ENCODE measurements around the gene SOAT2. TPM values are rescaled to one million over a fixed set of nuclear protein-coding genes. Genes with fewer than 3 reads are reported as not detected.

The SOAT2 gene
- total RNA-seq, 1 experiment from 2014 or later, result not detected

DNA sequence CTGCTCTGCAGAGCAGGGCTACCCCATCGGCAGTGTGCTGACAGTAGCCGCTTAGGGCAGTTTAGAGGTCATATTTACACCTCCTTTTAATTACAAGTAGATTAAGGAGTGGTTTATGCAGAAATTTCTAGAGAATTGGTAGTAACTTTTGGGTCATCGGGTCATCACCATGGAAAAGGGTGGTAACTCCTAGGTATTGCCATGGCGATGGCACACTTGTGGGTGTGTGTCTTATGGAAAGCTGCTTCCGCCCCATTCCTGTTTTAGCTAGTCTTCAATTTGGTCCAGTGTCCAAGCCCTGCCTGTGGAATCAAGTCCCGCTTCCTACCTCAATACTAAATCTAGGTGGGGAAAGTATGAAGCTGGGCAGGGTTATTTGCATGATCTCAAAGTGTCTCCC is 47.8 kb downstream of the SOAT2 start:
- Mint-ChIP-seq H3K36me3 (ENCODE audit: insufficient read depth, unreplicated experiment) (no peaks in the 10 kb centered on the region), H3K4me1 (ENCODE audit: low read depth, unreplicated experiment) (no peaks in the 10 kb centered on the region), H3K27ac (ENCODE audit: unreplicated experiment) (no peak overlapping the region), H3K4me3 (ENCODE audit: low read depth, unreplicated experiment) (no peak overlapping the region), H3K27me3 (ENCODE audit: unreplicated experiment) (no peaks in the 10 kb centered on the region), H3K9me3 (ENCODE audit: low read depth, unreplicated experiment) (no peaks in the 10 kb centered on the region)
- TF ChIP-seq, protein P1, sequence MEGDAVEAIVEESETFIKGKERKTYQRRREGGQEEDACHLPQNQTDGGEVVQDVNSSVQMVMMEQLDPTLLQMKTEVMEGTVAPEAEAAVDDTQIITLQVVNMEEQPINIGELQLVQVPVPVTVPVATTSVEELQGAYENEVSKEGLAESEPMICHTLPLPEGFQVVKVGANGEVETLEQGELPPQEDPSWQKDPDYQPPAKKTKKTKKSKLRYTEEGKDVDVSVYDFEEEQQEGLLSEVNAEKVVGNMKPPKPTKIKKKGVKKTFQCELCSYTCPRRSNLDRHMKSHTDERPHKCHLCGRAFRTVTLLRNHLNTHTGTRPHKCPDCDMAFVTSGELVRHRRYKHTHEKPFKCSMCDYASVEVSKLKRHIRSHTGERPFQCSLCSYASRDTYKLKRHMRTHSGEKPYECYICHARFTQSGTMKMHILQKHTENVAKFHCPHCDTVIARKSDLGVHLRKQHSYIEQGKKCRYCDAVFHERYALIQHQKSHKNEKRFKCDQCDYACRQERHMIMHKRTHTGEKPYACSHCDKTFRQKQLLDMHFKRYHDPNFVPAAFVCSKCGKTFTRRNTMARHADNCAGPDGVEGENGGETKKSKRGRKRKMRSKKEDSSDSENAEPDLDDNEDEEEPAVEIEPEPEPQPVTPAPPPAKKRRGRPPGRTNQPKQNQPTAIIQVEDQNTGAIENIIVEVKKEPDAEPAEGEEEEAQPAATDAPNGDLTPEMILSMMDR (IDR thresholded peaks at IDR 0.05; ENCODE audit: unreplicated experiment), result no peak
- CTCF ChIA-PET, result no interaction called here
- DNase-seq, result no peak
- BruUV-seq (replicated peaks), result no TSS peak
- intact Hi-C loops (cut with micrococcal nuclease; ENCODE audit: unreplicated experiment), result no loop called here

DNA sequence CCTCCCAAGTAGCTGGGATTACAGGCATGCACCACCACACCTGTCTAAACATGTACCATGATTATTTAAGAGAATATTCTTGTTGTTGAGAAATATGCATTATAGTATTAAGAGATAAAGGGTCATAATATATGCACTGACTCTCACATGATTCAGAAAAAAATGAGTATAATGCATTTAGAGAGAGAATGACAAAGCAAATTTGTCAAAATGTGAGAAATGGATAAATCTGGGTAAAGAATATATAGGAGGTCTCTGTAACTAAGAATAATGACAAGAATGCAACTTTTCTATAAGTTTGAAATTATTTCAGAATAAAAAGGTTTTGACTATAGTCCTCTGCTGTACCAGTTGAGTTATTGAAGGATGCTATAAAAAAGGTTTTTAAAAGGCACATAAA is 49.1 kb downstream of the SOAT2 start:
- BruUV-seq (replicated peaks), result no TSS peak
- CTCF ChIA-PET, result no interaction called here
- no peaks in the 10 kb centered on the region for H3K9me3 Mint-ChIP-seq (ENCODE audit: low read depth, unreplicated experiment)

DNA sequence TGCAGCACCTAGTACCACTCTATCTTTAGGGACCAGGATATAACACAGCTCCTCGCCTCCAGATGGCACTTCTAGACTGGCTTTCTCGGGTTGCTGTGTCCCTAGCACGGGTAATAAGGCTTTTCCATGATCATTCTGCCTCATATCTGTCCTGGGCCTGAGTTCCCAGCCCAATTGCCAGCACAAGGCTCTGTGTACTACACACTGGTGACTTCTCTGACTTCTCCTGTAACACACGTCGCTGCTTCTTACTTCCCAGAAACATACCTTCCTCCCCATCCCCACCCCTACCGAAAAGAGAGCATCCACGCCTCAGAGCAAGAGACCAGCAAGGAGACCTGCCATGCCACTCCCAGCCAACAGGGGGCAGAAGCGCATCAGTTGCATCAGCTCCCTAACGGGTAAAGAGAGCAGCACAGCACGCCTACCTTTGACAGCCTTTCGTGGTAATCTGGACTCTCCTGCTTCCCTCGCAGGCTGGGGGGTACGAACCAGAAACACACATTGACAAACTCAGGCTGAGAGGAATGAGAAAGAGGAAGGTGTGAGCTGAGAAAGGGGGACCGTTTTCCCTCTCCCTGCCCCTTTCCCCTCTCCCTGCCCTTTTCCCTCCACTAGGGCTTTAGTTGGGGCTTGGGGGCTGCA is 56.0 kb downstream of the SOAT2 start:
- Mint-ChIP-seq H3K27ac (ENCODE audit: unreplicated experiment) (no peak overlapping the region), H3K27me3 (ENCODE audit: unreplicated experiment) (no peaks in the 10 kb centered on the region), H3K4me1 (ENCODE audit: low read depth, unreplicated experiment) (no peaks in the 10 kb centered on the region), H3K36me3 (ENCODE audit: insufficient read depth, unreplicated experiment) (no peaks in the 10 kb centered on the region), H3K9me3 (ENCODE audit: low read depth, unreplicated experiment) (no peaks in the 10 kb centered on the region), H3K4me3 (ENCODE audit: low read depth, unreplicated experiment) (no peak overlapping the region)
- peak; percentile 77 for DNase-seq
- TF ChIP-seq, protein P1 (IDR thresholded peaks at IDR 0.05; ENCODE audit: unreplicated experiment), result peak; percentile 89
- BruUV-seq (replicated peaks), result no TSS peak
- intact Hi-C loops (cut with micrococcal nuclease; ENCODE audit: unreplicated experiment), result no loop called here
- CTCF ChIA-PET, result interaction anchor here (0.9 to 1.3 kb wide), 5 partner anchors 21 to 186 kb away, joined by 3 to 6 read pairs (median 5); partner anchors contain the start of genes AAAS and ZNF740

More for the DNA sequence above, 49.1 kb downstream of the SOAT2 start:
- Mint-ChIP-seq H3K36me3 (ENCODE audit: insufficient read depth, unreplicated experiment) (no peaks in the 10 kb centered on the region), H3K27ac (ENCODE audit: unreplicated experiment) (no peak overlapping the region), H3K27me3 (ENCODE audit: unreplicated experiment) (no peaks in the 10 kb centered on the region), H3K4me1 (ENCODE audit: low read depth, unreplicated experiment) (no peaks in the 10 kb centered on the region), H3K4me3 (ENCODE audit: low read depth, unreplicated experiment) (no peak overlapping the region)
- DNase-seq, result no peak
- intact Hi-C loops (cut with micrococcal nuclease; ENCODE audit: unreplicated experiment), result no loop called here
- TF ChIP-seq, protein P1 (IDR thresholded peaks at IDR 0.05; ENCODE audit: unreplicated experiment), result no peak

DNA sequence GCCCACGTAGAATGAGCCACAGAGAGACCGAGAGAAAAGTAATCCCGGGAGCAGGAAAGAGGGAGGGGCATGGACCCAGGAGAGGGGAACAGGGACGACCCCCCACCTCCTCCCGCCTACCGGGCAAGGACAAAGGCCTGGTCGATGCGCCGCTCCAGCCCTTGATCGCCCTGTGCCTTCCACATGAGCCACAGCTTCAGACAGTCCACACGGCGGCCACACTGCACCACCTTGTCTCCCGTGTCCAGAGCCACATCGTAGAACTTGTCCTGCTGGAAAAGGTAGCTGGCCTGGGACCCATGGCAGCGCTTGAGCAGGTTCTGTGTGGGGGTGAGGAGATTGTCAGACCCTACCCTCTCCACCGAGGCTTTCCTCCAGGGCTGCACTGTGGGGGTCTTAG is 56.7 kb downstream of the SOAT2 start:
- H3K27me3 Mint-ChIP-seq (ENCODE audit: unreplicated experiment), result no peaks in the 10 kb centered on the region

More for the DNA sequence above, 56.7 kb downstream of the SOAT2 start:
- Mint-ChIP-seq H3K9me3 (ENCODE audit: low read depth, unreplicated experiment) (no peaks in the 10 kb centered on the region), H3K27ac (ENCODE audit: unreplicated experiment) (no peak overlapping the region), H3K4me1 (ENCODE audit: low read depth, unreplicated experiment) (no peaks in the 10 kb centered on the region), H3K4me3 (ENCODE audit: low read depth, unreplicated experiment) (no peak overlapping the region), H3K36me3 (ENCODE audit: insufficient read depth, unreplicated experiment) (no peaks in the 10 kb centered on the region)
- TF ChIP-seq, protein P1 (IDR thresholded peaks at IDR 0.05; ENCODE audit: unreplicated experiment), result no peak
- no peak for DNase-seq
- CTCF ChIA-PET, result interaction anchor here (0.9 to 1.3 kb wide), 4 partner anchors 20 to 185 kb away, joined by 3 to 5 read pairs (median 4); partner anchors contain the start of genes AAAS and ZNF740
- intact Hi-C loops (cut with micrococcal nuclease; ENCODE audit: unreplicated experiment), result no loop called here
- no TSS peak for BruUV-seq (replicated peaks)

Measured in Calu3 (cell line).